H1 (cell line): Measurements from ENCODE around the gene GPHA2. TPM values are rescaled to one million over a fixed set of nuclear protein-coding genes. Genes with fewer than 3 reads are reported as not detected.
A peak's percentile ranks its signal among the peaks of the same experiment; 100 is the strongest.

Experiments
- CTCF ChIA-PET: fragments of 300-600 bp; sonication (Branson Sonifier 250); formaldehyde crosslinking; loops from one replicate; lab custom pipeline; 2021; ENCODE audit not compliant: partially characterized antibody; lab: Charles Lee
- POLR2A ChIA-PET: fragments of 300-600 bp; sonication (Branson Sonifier 250); formaldehyde crosslinking; loops from one replicate; lab custom pipeline; 2021; ENCODE audit warnings: inconsistent platforms; ENCODE audit not compliant: partially characterized antibody; lab: Charles Lee
- DNase-seq, 2 experiments: peaks; one replicate each; pipeline versions ENCODE4 v3.0.0 to v3.0.0-alpha.2; 2010 to 2022; ENCODE audit warnings: low spot score in 2 of 2, low read depth in 1 of 2, mixed read lengths in 1 of 2
- FAIRE-seq: peaks from 2 replicates; lab custom pipeline; 2011; peaks lifted over from hg19 to GRCh38; lab: Jason Lieb, UNC
- H2AFZ ChIP-seq: 2 replicates; pipeline ENCODE4 v1.8.1; 2012; ENCODE audit warnings: low read length, inconsistent platforms
- H2AK5ac ChIP-seq: 2 replicates; pipeline ENCODE4 v1.6.1; 2013; ENCODE audit warnings: low read depth, low read length
- H2BK120ac ChIP-seq: replicated peaks from 2 replicates; pipeline ENCODE3; 2013; ENCODE audit warnings: low read depth, low read length, inconsistent platforms
- H2BK12ac ChIP-seq: 2 replicates; pipeline ENCODE4 v1.6.1; 2013; ENCODE audit warnings: low read depth, low read length
- H2BK15ac ChIP-seq: 2 replicates; pipeline ENCODE4 v1.6.1; 2013; ENCODE audit warnings: low read length
- H2BK20ac ChIP-seq: 2 replicates; pipeline ENCODE4 v1.6.1; 2013; ENCODE audit warnings: low read length
- H2BK5ac ChIP-seq: 2 replicates; pipeline ENCODE4 v1.6.1; 2013; ENCODE audit warnings: low read depth, low read length
- H3K14ac ChIP-seq: 2 replicates; pipeline ENCODE4 v1.6.1; 2013; ENCODE audit warnings: inconsistent platforms; ENCODE audit not compliant: insufficient read length
- H3K18ac ChIP-seq: 2 replicates; pipeline ENCODE4 v1.6.1; 2013; ENCODE audit warnings: low read length; ENCODE audit errors: extremely low read depth
- H3K23ac ChIP-seq: 2 replicates; pipeline ENCODE4 v1.6.1; 2013; ENCODE audit warnings: inconsistent platforms; ENCODE audit not compliant: insufficient read length
- H3K23me2 ChIP-seq: 2 replicates; pipeline ENCODE4 v1.6.1; 2013; ENCODE audit warnings: low read depth, low read length
- H3K27ac ChIP-seq: 2 replicates; pipeline ENCODE4 v1.6.1; 2011; ENCODE audit warnings: low read depth, low read length, inconsistent platforms
- H3K27me3 ChIP-seq, 4 experiments: replicated peaks in 1 of 4; 1 replicate in 1 of 4; 2 replicates in 3 of 4; pipeline versions ENCODE4 v1.6.1 to v1.8.1; 2011 to 2013; ENCODE audit warnings: low read length in 3 of 4, mild to moderate bottlenecking in 3 of 4, inconsistent platforms in 2 of 4, mixed read lengths in 2 of 4, moderate library complexity in 1 of 4; ENCODE audit not compliant: control insufficient read depth in 3 of 4, insufficient read depth in 3 of 4; ENCODE audit errors: extremely low read depth in 1 of 4
- H3K36me3 ChIP-seq, 4 experiments: 2 replicates each; pipeline versions ENCODE4 v1.6.1 to v1.8.1; 2011 to 2013; ENCODE audit warnings: mild to moderate bottlenecking in 4 of 4, low read length in 3 of 4, moderate library complexity in 2 of 4, control low read depth in 1 of 4, inconsistent platforms in 1 of 4; ENCODE audit not compliant: insufficient read depth in 4 of 4, control insufficient read depth in 2 of 4
- H3K4ac ChIP-seq: replicated peaks from 2 replicates; pipeline ENCODE3; 2013; ENCODE audit warnings: low read length, low read depth, mixed read lengths, inconsistent platforms; ENCODE audit not compliant: insufficient read length
- H3K4me1 ChIP-seq, 4 experiments: replicated peaks in 1 of 4; 1 replicate in 1 of 4; 2 replicates in 3 of 4; pipeline versions ENCODE4 v1.6.1 to v1.8.1; 2011 to 2013; ENCODE audit warnings: low read length in 3 of 4, inconsistent platforms in 2 of 4, mixed read lengths in 1 of 4; ENCODE audit not compliant: insufficient read depth in 4 of 4, control insufficient read depth in 3 of 4
- H3K4me2 ChIP-seq, 2 experiments: 2 replicates each; pipeline versions ENCODE4 v1.6.1 to v1.8.1; 2011 to 2013; ENCODE audit warnings: low read depth in 2 of 2, low read length in 2 of 2, control low read depth in 1 of 2, inconsistent platforms in 1 of 2, mild to moderate bottlenecking in 1 of 2; ENCODE audit not compliant: insufficient read depth in 1 of 2
- H3K4me3 ChIP-seq, 4 experiments: fragments of 200-600, 300-600 bp in 1 of 4; sonication (generic), shearing (Covaris generic), sonication (Bioruptor Twin) in 1 of 4; 2 replicates each; pipeline versions ENCODE4 v1.5.1 to v1.8.1; 2011 to 2016; ENCODE audit warnings: low read length in 4 of 4, low read depth in 3 of 4, control low read depth in 2 of 4, inconsistent platforms in 2 of 4, mild to moderate bottlenecking in 2 of 4, mixed read lengths in 1 of 4, moderate library complexity in 1 of 4; ENCODE audit not compliant: insufficient read depth in 2 of 4; ENCODE audit errors: extremely low read depth in 1 of 4
- H3K56ac ChIP-seq: replicated peaks from 2 replicates; pipeline ENCODE3; 2013; ENCODE audit warnings: low read depth, mild to moderate bottlenecking, mixed read lengths, low read length, inconsistent platforms; ENCODE audit not compliant: insufficient read length
- H3K79me1 ChIP-seq: 2 replicates; pipeline ENCODE4 v1.6.1; 2013; ENCODE audit warnings: low read depth, low read length, control low read depth
- H3K79me2 ChIP-seq, 2 experiments: 2 replicates each; pipeline versions ENCODE4 v1.6.1 to v1.8.1; 2012 to 2013; ENCODE audit warnings: low read length in 2 of 2, mild to moderate bottlenecking in 2 of 2, inconsistent platforms in 1 of 2; ENCODE audit not compliant: insufficient read depth in 2 of 2, control insufficient read depth in 1 of 2
- H3K9ac ChIP-seq, 4 experiments: replicated peaks in 1 of 4; 1 replicate in 1 of 4; 2 replicates in 3 of 4; pipeline versions ENCODE4 v1.6.1 to v1.8.1; 2011 to 2013; ENCODE audit warnings: low read depth in 3 of 4, low read length in 3 of 4, control low read depth in 2 of 4, mild to moderate bottlenecking in 2 of 4, moderate library complexity in 2 of 4, inconsistent platforms in 1 of 4; ENCODE audit errors: extremely low read depth in 1 of 4
- H3K9me3 ChIP-seq, 2 experiments: 2 replicates each; pipeline versions ENCODE4 v1.6.1 to v1.8.1; 2012 to 2013; ENCODE audit warnings: mild to moderate bottlenecking in 2 of 2, moderate library complexity in 2 of 2, control low read depth in 1 of 2, inconsistent platforms in 1 of 2, low read depth in 1 of 2, low read length in 1 of 2, mixed read lengths in 1 of 2; ENCODE audit not compliant: insufficient read depth in 2 of 2
- H4K20me1 ChIP-seq, 2 experiments: replicated peaks in 1 of 2; 2 replicates each; pipeline versions ENCODE3 to v1.8.1; 2011 to 2013; ENCODE audit warnings: inconsistent platforms in 2 of 2, low read length in 2 of 2, mild to moderate bottlenecking in 1 of 2; ENCODE audit not compliant: insufficient read depth in 2 of 2, control insufficient read depth in 1 of 2
- H4K5ac ChIP-seq: 2 replicates; pipeline ENCODE4 v1.6.1; 2013; ENCODE audit warnings: low read length, low read depth, mixed read lengths, inconsistent platforms; ENCODE audit not compliant: insufficient read length
- H4K8ac ChIP-seq: 2 replicates; pipeline ENCODE4 v1.8.0; 2013; ENCODE audit warnings: mild to moderate bottlenecking, moderate library complexity, low read length, inconsistent platforms; ENCODE audit not compliant: insufficient read depth; ENCODE audit errors: extremely low read depth
- H4K91ac ChIP-seq: replicated peaks from 2 replicates; pipeline ENCODE3; 2013; ENCODE audit warnings: low read length, mixed read lengths, inconsistent platforms; ENCODE audit not compliant: insufficient read length
- ATF2 ChIP-seq: IDR thresholded peaks from 2 replicates; pipeline ENCODE4 v1.6.1; 2012; ENCODE audit warnings: low read length, inconsistent platforms
- CTCF ChIP-seq, 3 experiments: IDR thresholded peaks; 1 replicate in 2 of 3; 2 replicates in 1 of 3; pipeline versions ENCODE4 v1.5.1 to v1.6.1; 2011; ENCODE audit warnings: low read length in 3 of 3, mild to moderate bottlenecking in 3 of 3, inconsistent platforms in 2 of 3, low read depth in 1 of 3, moderate library complexity in 1 of 3; ENCODE audit not compliant: insufficient read depth in 1 of 3; ENCODE audit errors: control extremely low read depth in 1 of 3
- EZH2 ChIP-seq: fragments of 200-600 bp; sonication (generic); IDR thresholded peaks from 2 replicates; pipeline ENCODE4 v1.7.1; 2012; ENCODE audit warnings: low read depth, mild to moderate bottlenecking, moderate library complexity, low read length, inconsistent platforms; ENCODE audit not compliant: severe bottlenecking
- HDAC2 ChIP-seq, 2 experiments: fragments of 300-600 bp in 1 of 2; sonication (generic) in 1 of 2; IDR thresholded peaks; 2 replicates each; pipeline ENCODE4 v1.6.1; 2011 to 2012; ENCODE audit warnings: low read depth in 2 of 2, low read length in 2 of 2, mild to moderate bottlenecking in 2 of 2, moderate library complexity in 2 of 2, borderline replicate concordance in 1 of 2, inconsistent platforms in 1 of 2
- KDM1A ChIP-seq: fragments of 200-600, 300-600 bp; sonication (generic); IDR thresholded peaks from 2 replicates; pipeline ENCODE4 v1.7.1; 2016; ENCODE audit warnings: mild to moderate bottlenecking, low read length, borderline replicate concordance
- POLR2A ChIP-seq, 2 experiments: IDR thresholded peaks; 1 replicate in 1 of 2; 2 replicates in 1 of 2; pipeline ENCODE4 v1.6.1; 2011; ENCODE audit warnings: low read depth in 2 of 2, low read length in 2 of 2, mild to moderate bottlenecking in 2 of 2; ENCODE audit errors: control extremely low read depth in 1 of 2
- SIRT6 ChIP-seq: IDR thresholded peaks from one replicate; pipeline ENCODE4 v1.7.1; 2012; ENCODE audit warnings: low read length, inconsistent platforms
- SIX5 ChIP-seq: IDR thresholded peaks from 2 replicates; pipeline ENCODE4 v1.6.1; 2011; ENCODE audit warnings: mild to moderate bottlenecking, low read depth, low read length
- WGBS, 2 experiments: shearing (Covaris generic) in 1 of 2; methylation state at CpG; one replicate each; pipeline versions ENCODE4 v1.1.6 to v1.1.7; 2013 to 2015; ENCODE audit warnings: low lambda C conversion rate in 2 of 2, mixed read lengths in 2 of 2, inconsistent platforms in 1 of 2, low coverage in 1 of 2, missing lambda C conversion rate in 1 of 2; ENCODE audit not compliant: insufficient replicate concordance in 2 of 2, insufficient coverage in 1 of 2, insufficient read length in 1 of 2; ENCODE audit errors: extremely low coverage in 1 of 2, missing lambda C conversion rate in 1 of 2; 5-methylcytosine and 5-hydroxymethylcytosine counted together
- polyA plus RNA-seq, 7 experiments: library from polyadenylated mRNA; depleted of rRNA in 3 of 7; stranded (reverse) in 5 of 7; unstranded in 2 of 7; fragments of >200 nt in 5 of 7; fragments of 200-250 nt in 2 of 7; gene quantifications; 1 replicate in 5 of 7; 2 replicates in 1 of 7; 4 replicates in 1 of 7; pipeline versions ENCODE4 v1.2.1 to v1.2.3, GENCODE V29; 2011 to 2013; ENCODE audit warnings: missing spikeins in 2 of 7, mixed read lengths in 2 of 7
- total RNA-seq: library from RNA; stranded (reverse); fragmentation: NEBNext Ultra II Directional; extraction: Animal tissue kit (Norgen Biotek cat#: 25700); gene quantifications from 2 replicates; pipeline ENCODE4 v1.2.1, GENCODE V29; 2021

The GPHA2 gene
- total and polyA plus RNA-seq, 2 of the 8 experiments (the other 6 are each of a cell fraction or from before 2014, with no cell fraction given), result 0.97 to 4.4 TPM

- H2AK5ac ChIP-seq, result no peak overlapping the region
- H2BK20ac ChIP-seq, result no peak overlapping the region
- no peaks in the 10 kb centered on the region for H3K79me1 ChIP-seq
- 95% methylated on average over 21 of the region's 25 CpGs; no CpG with 5 or more reads in 1 of the 2 experiments for WGBS, 2 experiments
- no peak overlapping the region for H2BK120ac ChIP-seq
- no peak overlapping the region for H3K18ac ChIP-seq
- H3K27me3 ChIP-seq, result no peaks in the 10 kb centered on the region
- H4K5ac ChIP-seq, result no peak overlapping the region
- no peak overlapping the region for H3K9ac ChIP-seq
- H4K20me1 ChIP-seq, result no peaks in the 10 kb centered on the region
- H2AFZ ChIP-seq, result no peak overlapping the region
- H3K23me2 ChIP-seq, result no peaks in the 10 kb centered on the region
- peaks cover 0 to 6% (median 0%) of the 10 kb centered on the region in 4 experiments; a peak in 2 of 8 replicates for H3K36me3 ChIP-seq
- peak overlapping the region; percentile 30; the same call in 1 of the 2 replicates for H2BK5ac ChIP-seq
- no peak overlapping the region for H3K23ac ChIP-seq
- no peak overlapping the region for H3K4me3 ChIP-seq
- H3K4me2 ChIP-seq, result no peak overlapping the region
- no peaks in the 10 kb centered on the region for H3K9me3 ChIP-seq
- no peaks in the 10 kb centered on the region for H3K79me2 ChIP-seq
- no peak overlapping the region for H3K56ac ChIP-seq
- H4K91ac ChIP-seq, result no peak overlapping the region
- no peak overlapping the region for H3K27ac ChIP-seq
- H2BK12ac ChIP-seq, result no peak overlapping the region
- H3K4ac ChIP-seq, result no peak overlapping the region
- no peak overlapping the region for H3K14ac ChIP-seq
- FAIRE-seq (no peak), DNase-seq (no peak)
- peaks cover 0 to 14% (median 8%) of the 10 kb centered on the region in 4 experiments; a peak in 6 of 7 replicates for H3K4me1 ChIP-seq
- no peak overlapping the region for H2BK15ac ChIP-seq
- ChIA-PET CTCF (interaction anchor here (1.2 to 32.2 kb wide), 9 partner anchors 10 to 229 kb away, joined by 3 to 1058 read pairs (median 4); partner anchors contain the start of genes ATG2A, CDC42BPG and EHD1), POLR2A (interaction anchor here (0.6 to 24.6 kb wide), 4 partner anchors 14 to 113 kb away, joined by 3 to 408 read pairs (median 34); partner anchors contain the start of genes EHD1, PPP2R5B and SF1)
- no peak overlapping the region for H4K8ac ChIP-seq
- TF ChIP-seq SIX5 (no peak), HDAC2 (IDR thresholded peaks at IDR 0.05; ENCODE audit: borderline replicate concordance in 1 of 2, low read depth in 2 of 2, low read length in 2 of 2) (no peak), EZH2 (no peak), CTCF (IDR thresholded peaks at IDR 0.05; ENCODE audit: control extremely low read depth in 1 of 3, insufficient read depth in 1 of 3, low read depth in 1 of 3, low read length in 3 of 3) (no peak), ATF2 (no peak), POLR2A (IDR thresholded peaks at IDR 0.05; ENCODE audit: control extremely low read depth in 1 of 2, low read depth in 2 of 2, low read length in 2 of 2) (no peak), SIRT6 (no peak), KDM1A (no peak)
Measured at GRCh38 chr11:64891215-64891848, 44.4 kb downstream of the GPHA2 start.
